ENCODE data around the gene RAB26. TPM values are rescaled to one million over a fixed set of nuclear protein-coding genes. Genes with fewer than 3 reads are reported as not detected.

Gene RAB26
- total and polyA plus RNA-seq, 2 of the 13 experiments (the other 11 are each of a cell fraction or from before 2014, with no cell fraction given): 0.86 to 3.6 TPM

DNA sequence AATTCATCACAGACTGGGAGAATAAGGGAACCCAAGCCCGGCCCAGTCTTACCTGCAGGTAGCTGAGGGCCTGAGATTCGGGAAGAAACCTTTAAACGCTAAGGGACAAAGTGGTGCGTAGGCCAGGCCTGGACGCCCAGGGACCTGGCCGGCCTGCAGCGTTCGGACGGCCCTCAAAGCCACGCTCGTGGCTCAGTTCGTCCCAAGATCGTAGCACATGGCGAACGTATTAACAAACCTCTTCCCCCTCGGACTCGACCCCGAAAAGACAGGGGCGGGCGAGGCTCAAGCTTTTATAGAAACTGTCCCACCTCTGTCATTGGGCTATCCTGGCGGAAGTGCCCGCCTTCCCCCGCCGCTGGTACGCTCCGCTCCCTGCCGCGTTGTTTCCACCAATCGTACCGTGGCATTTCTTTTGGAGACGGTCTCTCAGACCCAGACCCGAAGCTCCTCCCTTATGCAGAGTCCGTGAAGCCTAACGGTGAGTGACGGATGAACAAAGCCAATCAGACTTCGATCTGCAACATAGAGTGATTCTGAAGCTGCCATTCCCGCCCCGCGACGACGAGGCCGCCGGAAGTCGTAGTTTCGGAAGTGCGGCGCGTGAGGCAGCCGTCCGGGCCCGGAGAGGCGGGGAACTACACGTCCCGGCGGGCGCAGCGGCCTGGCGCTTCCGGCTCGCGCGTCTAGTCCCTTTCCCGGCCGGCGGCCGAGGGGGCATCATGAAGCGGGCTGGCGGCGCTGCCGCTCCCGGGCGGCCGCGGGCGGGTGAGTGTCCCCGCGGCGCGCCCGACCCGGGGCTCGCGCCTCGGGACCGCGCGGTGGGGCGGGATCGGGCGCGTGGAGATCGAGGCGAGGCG is 6.9 kb downstream of the RAB26 start, which contains the start of gene TRAF7 (continued):
- TF ChIP-seq PAXIP1 (CRISPR knock-in tag; conservative IDR thresholded peaks at IDR 0.05) (peak; percentile 51), ZNF749 (CRISPR knock-in tag; IDR thresholded peaks at IDR 0.05; ENCODE audit: borderline replicate concordance) (0 out of 2 replicates have a peak, but pooled peaks have one; percentile 80), AHR (CRISPR knock-in tag; IDR thresholded peaks at IDR 0.05) (peak; percentile 54; the same call in 1 of the 2 replicates), PATZ1 (CRISPR knock-in tag; IDR thresholded peaks at IDR 0.05) (peak; percentile 56; the same call in 1 of the 2 replicates), ZNF713 (CRISPR knock-in tag; IDR thresholded peaks at IDR 0.05) (no peak), ZBTB42 (CRISPR knock-in tag; IDR thresholded peaks at IDR 0.05) (0 out of 2 replicates have a peak, but pooled peaks have one; percentile 51), KLF6 (CRISPR knock-in tag; IDR thresholded peaks at IDR 0.05) (peak; percentile 95), ZNF383 (CRISPR knock-in tag; IDR thresholded peaks at IDR 0.05; ENCODE audit: borderline replicate concordance) (no peak), NR0B2 (CRISPR knock-in tag; IDR thresholded peaks at IDR 0.05) (peak; percentile 71), SIX4 (CRISPR knock-in tag; IDR thresholded peaks at IDR 0.05) (peak; percentile 23; the same call in 1 of the 2 replicates), SOX13 (IDR thresholded peaks at IDR 0.05) (no peak), SOX13 (CRISPR knock-in tag; conservative IDR thresholded peaks at IDR 0.05 in 1 of 2, IDR thresholded peaks at IDR 0.05 in 1 of 2) (0 out of 4 replicates have a peak, but pooled peaks of 1 of the 2 experiments have one; percentile 10), PITX1 (CRISPR knock-in tag; IDR thresholded peaks at IDR 0.05) (peak; percentile 41; the same call in 1 of the 2 replicates), SRSF4 (IDR thresholded peaks at IDR 0.05; ENCODE audit: low read depth, low read length, poor library complexity, severe bottlenecking) (no peak), ZNF496 (CRISPR knock-in tag; IDR thresholded peaks at IDR 0.05; ENCODE audit: insufficient replicate concordance) (no peak), ZNF17 (CRISPR knock-in tag; IDR thresholded peaks at IDR 0.05) (no peak), ZNF430 (CRISPR knock-in tag; IDR thresholded peaks at IDR 0.05) (peak; percentile 73; the same call in 1 of the 2 replicates), POLR2G (IDR thresholded peaks at IDR 0.05; ENCODE audit: low read depth, low read length) (peak; percentile 100), ZNF614 (CRISPR knock-in tag; IDR thresholded peaks at IDR 0.05; ENCODE audit: borderline replicate concordance) (peak; percentile 51), ZNF484 (CRISPR knock-in tag; IDR thresholded peaks at IDR 0.05; ENCODE audit: borderline replicate concordance, low read depth) (no peak)
- TF ChIP-seq, protein P1, sequence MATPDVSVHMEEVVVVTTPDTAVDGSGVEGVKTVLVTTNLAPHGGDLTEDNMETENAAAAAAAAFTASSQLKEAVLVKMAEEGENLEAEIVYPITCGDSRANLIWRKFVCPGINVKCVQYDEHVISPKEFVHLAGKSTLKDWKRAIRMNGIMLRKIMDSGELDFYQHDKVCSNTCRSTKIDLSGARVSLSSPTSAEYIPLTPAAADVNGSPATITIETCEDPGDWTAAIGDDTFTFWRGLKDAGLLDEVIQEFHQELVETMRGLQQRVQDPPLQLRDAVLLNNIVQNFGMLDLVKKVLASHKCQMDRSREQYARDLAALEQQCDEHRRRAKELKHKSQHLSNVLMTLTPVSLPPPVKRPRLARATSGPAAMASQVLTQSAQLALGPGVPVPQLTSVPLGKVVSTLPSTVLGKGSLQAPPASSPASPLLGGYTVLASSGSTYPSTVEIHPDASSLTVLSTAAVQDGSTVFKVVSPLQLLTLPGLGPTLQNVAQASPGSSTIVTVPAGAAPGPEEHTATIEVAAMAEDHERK (CRISPR knock-in tag; IDR thresholded peaks at IDR 0.05; ENCODE audit: low read depth): peak; percentile 45; the same call in 1 of the 2 replicates
